Upper lobe of left lung (tissue), 6 donors: ENCODE data around the gene CNOT3. TPM values are rescaled to one million over a fixed set of nuclear protein-coding genes. Genes with fewer than 3 reads are reported as not detected.

Source experiments
- ATAC-seq, 2 donors: fragments of 200-7000 bp; cut with Tn5 transposase; one replicate each; pipeline ENCODE4 v1.9.1; 2022; ENCODE audit warnings: mild to moderate bottlenecking in 2 of 2, moderate library complexity in 2 of 2; ENCODE audit not compliant: low FRiP score in 2 of 2
- DNase-seq, 2 donors: peaks; one replicate each; pipeline ENCODE4 v3.0.0-alpha.2; 2019 to 2020
- H3K27ac ChIP-seq, 4 donors: fragments of 200-600 bp; sonication (generic); one replicate each; pipeline ENCODE4 v1.5.1; 2016 to 2019
- H3K27me3 ChIP-seq, 4 donors: fragments of 200-600 bp; sonication (generic); one replicate each; pipeline ENCODE4 v1.5.1; 2017 to 2019
- H3K36me3 ChIP-seq, 4 donors: fragments of 200-600 bp; sonication (generic); one replicate each; pipeline ENCODE4 v1.5.1; 2016 to 2019
- H3K4me1 ChIP-seq, 4 donors: fragments of 200-600 bp; sonication (generic); one replicate each; pipeline ENCODE4 v1.5.1; 2018 to 2019
- H3K4me3 ChIP-seq, 4 donors: fragments of 200-600 bp; sonication (generic); one replicate each; pipeline ENCODE4 v1.5.1; 2017 to 2019; ENCODE audit warnings: mild to moderate bottlenecking in 2 of 4, moderate library complexity in 1 of 4
- H3K9me3 ChIP-seq, 4 donors: fragments of 200-600 bp; sonication (generic); one replicate each; pipeline ENCODE4 v1.5.1; 2018 to 2019
- CTCF ChIP-seq, 6 experiments: fragments of 450-650 bp in 4 of 6; fragments of 200-600 bp in 2 of 6; sonication (generic) in 2 of 6; IDR thresholded peaks; one replicate each; pipeline ENCODE4 v1.5.1; 2016 to 2019; ENCODE audit warnings: antibody characterized with exemption in 6 of 6
- EP300 ChIP-seq, 4 donors: sonication (generic); formaldehyde crosslinking; IDR thresholded peaks; one replicate each; pipeline ENCODE4 v1.5.1; 2017; ENCODE audit warnings: antibody characterized with exemption in 4 of 4, control low read depth in 2 of 4
- POLR2A ChIP-seq, 4 donors: fragments of 450-650 bp; IDR thresholded peaks; one replicate each; pipeline ENCODE4 v1.5.1; 2016 to 2017; ENCODE audit warnings: antibody characterized with exemption in 4 of 4, mild to moderate bottlenecking in 2 of 4
- POLR2AphosphoS5 ChIP-seq, 2 donors: sonication (generic); formaldehyde crosslinking; IDR thresholded peaks; one replicate each; pipeline ENCODE4 v1.5.1; 2017; ENCODE audit warnings: antibody characterized with exemption in 2 of 2
- WGBS, 2 donors: methylation state at CpG; one replicate each; pipeline ENCODE4 v1.1.5; 2017 to 2018; 5-methylcytosine and 5-hydroxymethylcytosine counted together
- total RNA-seq, 6 donors: library from RNA; depleted of rRNA in 4 of 6; stranded (reverse); fragments of >200 nt in 4 of 6; gene quantifications; one replicate each; pipeline versions ENCODE4 v1.1.0 to v1.2.1, GENCODE V29; 2016 to 2021
- donor health status: DM: no; HTN: no; CAD: no; lungs with moderate emphysema.
- donor health status: DM: no; HTN: yes; CAD: no; lungs with severe emphysema.

Gene CNOT3
- total RNA-seq, 6 donors from 2014 or later: 18.8 to 65.0 (median 36.6) TPM

GRCh38 chr19:54155694-54156093, 18.1 kb downstream of the CNOT3 start:
- DNase-seq: peak in 1 of 2 donors; percentile 85
- no peak for ATAC-seq
- no peaks in the 10 kb centered on the region for H3K27me3 ChIP-seq
- no peak for TF ChIP-seq POLR2A (IDR thresholded peaks at IDR 0.05)
- WGBS, 2 donors: 66 to 93% methylated on average over 13 to 14 of the region's 19 CpGs
- H3K4me3 ChIP-seq: no peak overlapping the region
- H3K9me3 ChIP-seq: no peaks in the 10 kb centered on the region
- H3K27ac ChIP-seq: no peak overlapping the region
- peaks cover 25 to 77% (median 70%) of the 10 kb centered on the region in 4 donors for H3K36me3 ChIP-seq
- H3K4me1 ChIP-seq: peaks cover 16 to 29% (median 18%) of the 10 kb centered on the region in 4 donors

GRCh38 chr19:54156490-54156889, 18.9 kb downstream of the CNOT3 start:
- 84 to 85% methylated on average over 11 of the region's 11 CpGs for WGBS, 2 donors
- no peaks in the 10 kb centered on the region for H3K9me3 ChIP-seq
- H3K27me3 ChIP-seq: no peaks in the 10 kb centered on the region
- peaks cover 25 to 69% (median 64%) of the 10 kb centered on the region in 4 donors for H3K36me3 ChIP-seq
- H3K4me3 ChIP-seq: no peak overlapping the region
- ATAC-seq (no peak), DNase-seq (no peak)
- TF ChIP-seq CTCF (IDR thresholded peaks at IDR 0.05) (no peak), POLR2AphosphoS5 (IDR thresholded peaks at IDR 0.05) (no peak), POLR2A (IDR thresholded peaks at IDR 0.05) (no peak), EP300 (IDR thresholded peaks at IDR 0.05) (no peak)
- H3K27ac ChIP-seq: no peak overlapping the region
- peaks cover 21 to 37% (median 24%) of the 10 kb centered on the region in 4 donors for H3K4me1 ChIP-seq

GRCh38 chr19:54156953-54157352, 19.4 kb downstream of the CNOT3 start:
- ATAC-seq (no peak), DNase-seq (no peak)
- TF ChIP-seq CTCF (IDR thresholded peaks at IDR 0.05) (no peak), POLR2AphosphoS5 (IDR thresholded peaks at IDR 0.05) (no peak), POLR2A (IDR thresholded peaks at IDR 0.05) (no peak), EP300 (IDR thresholded peaks at IDR 0.05) (no peak)
- 91 to 100% methylated on average over 3 of the region's 3 CpGs for WGBS, 2 donors
- no peak overlapping the region for H3K4me3 ChIP-seq
- H3K36me3 ChIP-seq: peaks cover 21 to 64% (median 60%) of the 10 kb centered on the region in 4 donors
- H3K9me3 ChIP-seq: no peaks in the 10 kb centered on the region
- H3K27ac ChIP-seq: no peak overlapping the region
- no peaks in the 10 kb centered on the region for H3K27me3 ChIP-seq
- H3K4me1 ChIP-seq: peaks cover 26 to 40% (median 28%) of the 10 kb centered on the region in 4 donors

- Histone ChIP-seq H3K4me1 (peaks cover 36 to 50% (median 41%) of the 10 kb centered on the region in 4 donors), H3K36me3 (peaks cover 5 to 45% (median 40%) of the 10 kb centered on the region in 4 donors), H3K9me3 (no peaks in the 10 kb centered on the region), H3K27me3 (no peaks in the 10 kb centered on the region), H3K4me3 (peak overlapping the region; percentile 76 to 96 (median 85)), H3K27ac (peak overlapping the region; percentile 96 to 98 (median 96))
- 6 to 12% methylated on average over 19 of the region's 19 CpGs for WGBS, 2 donors
- TF ChIP-seq POLR2A (IDR thresholded peaks at IDR 0.05) (no peak), POLR2AphosphoS5 (IDR thresholded peaks at IDR 0.05) (no peak), CTCF (IDR thresholded peaks at IDR 0.05) (no peak), EP300 (IDR thresholded peaks at IDR 0.05) (no peak)
- DNase-seq (no peak), ATAC-seq (no peak)
Observed at GRCh38 chr19:54158812-54159351, 21.3 kb downstream of the CNOT3 start.

GRCh38 chr19:54159352-54160181, 22.0 kb downstream of the CNOT3 start, which contains the start of gene LENG1:
LENG1 (minus strand) TSS chr19:54159721; CDS start chr19:54159695, 26 bp downstream.
- H3K27ac ChIP-seq: peak within 1 kb of the TSS; percentile 96 to 98 (median 96)
- H3K36me3 ChIP-seq: peaks cover 1 to 38% (median 33%) of the 10 kb centered on the region in 4 donors
- peak within 1 kb of the TSS; percentile 76 to 96 (median 85) for H3K4me3 ChIP-seq
- WGBS, 2 donors: 0% methylated on average over 35 to 51 of the region's 72 CpGs
- DNase-seq (peak; percentile 96 to 100), ATAC-seq (peak; percentile 95 to 96)
- no peaks in the 10 kb centered on the region for H3K9me3 ChIP-seq
- H3K4me1 ChIP-seq: peaks cover 42 to 57% (median 46%) of the 10 kb centered on the region in 4 donors
- TF ChIP-seq POLR2AphosphoS5 (IDR thresholded peaks at IDR 0.05) (peak; percentile 86 to 88), EP300 (IDR thresholded peaks at IDR 0.05) (no peak), POLR2A (IDR thresholded peaks at IDR 0.05) (peak in 3 of 4 donors; percentile 47 to 83 (median 60)), CTCF (IDR thresholded peaks at IDR 0.05) (peak in 5 of 6 experiments; percentile 22 to 66 (median 52))
- H3K27me3 ChIP-seq: no peaks in the 10 kb centered on the region
